GM23338 (cell line): ENCODE results near the gene GALK1. TPM values are rescaled to one million over a fixed set of nuclear protein-coding genes. Genes with fewer than 3 reads are reported as not detected.

ENCODE experiments used
- ATAC-seq: fragments of 200-7000 bp; cut with Tn5 transposase; 3 replicates; pipeline ENCODE4 v1.9.1; 2020
- DNase-seq: peaks from one replicate; pipeline ENCODE4 v3.0.0-alpha.2; 2015; ENCODE audit warnings: low spot score
- H2AFZ ChIP-seq: fragments of 200-600 bp; sonication (generic); 2 replicates; pipeline ENCODE4 v1.8.0; 2016; ENCODE audit warnings: antibody characterized with exemption, mild to moderate bottlenecking, moderate library complexity
- H3F3A ChIP-seq: fragments of 200-600 bp; sonication (generic); replicated peaks from 2 replicates; pipeline ENCODE4 v1.8.0; 2017; ENCODE audit warnings: antibody characterized with exemption, mixed run types, low read depth
- H3K27ac ChIP-seq: fragments of 200-600 bp; sonication (generic); 2 replicates; pipeline ENCODE4 v1.6.1; 2016; ENCODE audit warnings: low read depth
- H3K27me3 ChIP-seq: fragments of 200-600 bp; sonication (generic); 2 replicates; pipeline ENCODE4 v1.8.0; 2016; ENCODE audit warnings: mild to moderate bottlenecking, mixed run types, moderate library complexity; ENCODE audit not compliant: insufficient read depth
- H3K36me3 ChIP-seq: fragments of 200-600 bp; sonication (generic); 2 replicates; pipeline ENCODE4 v1.8.0; 2016; ENCODE audit warnings: mild to moderate bottlenecking; ENCODE audit not compliant: insufficient read depth
- H3K4me1 ChIP-seq: fragments of 200-600 bp; sonication (generic); 2 replicates; pipeline ENCODE4 v1.8.0; 2016; ENCODE audit warnings: mild to moderate bottlenecking, moderate library complexity; ENCODE audit not compliant: insufficient read depth
- H3K4me2 ChIP-seq: fragments of 200-600 bp; sonication (generic); 2 replicates; pipeline ENCODE4 v1.7.1; 2017; ENCODE audit warnings: mixed run types
- H3K4me3 ChIP-seq: fragments of 200-600 bp; sonication (generic); 2 replicates; pipeline ENCODE4 v1.6.1; 2016; ENCODE audit warnings: mixed run types
- H3K79me2 ChIP-seq: fragments of 200-600 bp; sonication (generic); replicated peaks from 2 replicates; pipeline ENCODE4 v1.8.0; 2017; ENCODE audit warnings: mild to moderate bottlenecking; ENCODE audit not compliant: insufficient read depth
- H3K9me2 ChIP-seq: fragments of 200-600 bp; sonication (generic); 2 replicates; pipeline ENCODE4 v1.8.0; 2017; ENCODE audit not compliant: insufficient read depth
- H4K20me1 ChIP-seq: fragments of 200-600 bp; sonication (generic); replicated peaks from 2 replicates; pipeline ENCODE4 v1.8.0; 2017; ENCODE audit warnings: mild to moderate bottlenecking; ENCODE audit not compliant: insufficient read depth
- H3K27ac Mint-ChIP-seq: 2 replicates; pipeline ENCODE4 v1.8.0; 2020; ENCODE audit warnings: inconsistent platforms, mild to moderate bottlenecking, moderate library complexity, mixed read lengths
- H3K27me3 Mint-ChIP-seq: 3 replicates; pipeline ENCODE4 v1.8.0; 2022; ENCODE audit warnings: low read depth, mild to moderate bottlenecking, moderate library complexity, mixed read lengths, inconsistent platforms; ENCODE audit not compliant: insufficient read depth, poor library complexity
- H3K36me3 Mint-ChIP-seq: 3 replicates; pipeline ENCODE4 v1.8.0; 2021; ENCODE audit warnings: low read depth, mild to moderate bottlenecking, inconsistent platforms, moderate library complexity, mixed read lengths
- H3K4me1 Mint-ChIP-seq: 3 replicates; pipeline ENCODE4 v1.8.0; 2020; ENCODE audit warnings: mild to moderate bottlenecking, inconsistent platforms, mixed read lengths
- H3K4me3 Mint-ChIP-seq: 3 replicates; pipeline ENCODE4 v1.8.0; 2021; ENCODE audit warnings: moderate library complexity, mild to moderate bottlenecking, inconsistent platforms, mixed read lengths
- H3K9me3 Mint-ChIP-seq: 3 replicates; pipeline ENCODE4 v1.8.0; 2020; ENCODE audit warnings: moderate library complexity, mild to moderate bottlenecking, inconsistent platforms, mixed read lengths
- CREB1 ChIP-seq: fragments of 250-450 bp; sonication (Bioruptor Pico); IDR thresholded peaks from 2 replicates; pipeline ENCODE4 v1.5.0; 2020; ENCODE audit warnings: low read depth, mild to moderate bottlenecking, moderate library complexity
- EZH2 ChIP-seq: fragments of 200-600 bp; sonication (generic); IDR thresholded peaks from one replicate; pipeline ENCODE4 v1.8.0; 2017; ENCODE audit warnings: antibody characterized with exemption, mild to moderate bottlenecking, low read depth; ENCODE audit not compliant: unreplicated experiment
- EZH2phosphoT487 ChIP-seq: fragments of 200-600 bp; sonication (generic); IDR thresholded peaks from one replicate; pipeline ENCODE4 v1.8.1; 2018; ENCODE audit warnings: antibody characterized with exemption; ENCODE audit not compliant: unreplicated experiment
- JUNB ChIP-seq: IDR thresholded peaks from one replicate; pipeline ENCODE4 v1.6.1; 2016; ENCODE audit warnings: antibody characterized with exemption; ENCODE audit not compliant: unreplicated experiment
- NANOG ChIP-seq: IDR thresholded peaks from 2 replicates; pipeline ENCODE4 v1.6.1; 2016; ENCODE audit warnings: antibody characterized with exemption, borderline replicate concordance
- POLR2AphosphoS5 ChIP-seq: IDR thresholded peaks from 2 replicates; pipeline ENCODE4 v1.6.1; 2016; ENCODE audit warnings: antibody characterized with exemption, low read depth
- ZNF331 ChIP-seq: fragments of 250-450 bp; sonication (Bioruptor Pico); IDR thresholded peaks from 2 replicates; pipeline ENCODE4 v1.5.0; 2020; ENCODE audit warnings: low read depth, mild to moderate bottlenecking, moderate library complexity
- ZNF462 ChIP-seq: fragments of 250-450 bp; sonication (Bioruptor Pico); IDR thresholded peaks from 2 replicates; pipeline ENCODE4 v1.5.0; 2020; ENCODE audit warnings: mild to moderate bottlenecking, moderate library complexity
- polyA plus RNA-seq: library from polyadenylated mRNA; unstranded; fragments of >200 nt; fragmentation: Nextera tagmentation; extraction: Ambion mirVana; gene quantifications from 2 replicates; pipeline ENCODE4 v1.2.1, GENCODE V29; 2016
- total RNA-seq: library from RNA; depleted of rRNA; stranded (reverse); fragments of >200 nt; shearing (Covaris generic); gene quantifications from 2 replicates; pipeline ENCODE4 v1.2.3, GENCODE V29; 2014
- TF ChIP-seq, protein P1 (sequence below): IDR thresholded peaks from 2 replicates; pipeline ENCODE4 v1.6.1; 2016; ENCODE audit warnings: antibody characterized with exemption

Gene GALK1
- total and polyA plus RNA-seq, 2 experiments from 2014 or later, result 30.5 to 31.7 TPM

DNA sequence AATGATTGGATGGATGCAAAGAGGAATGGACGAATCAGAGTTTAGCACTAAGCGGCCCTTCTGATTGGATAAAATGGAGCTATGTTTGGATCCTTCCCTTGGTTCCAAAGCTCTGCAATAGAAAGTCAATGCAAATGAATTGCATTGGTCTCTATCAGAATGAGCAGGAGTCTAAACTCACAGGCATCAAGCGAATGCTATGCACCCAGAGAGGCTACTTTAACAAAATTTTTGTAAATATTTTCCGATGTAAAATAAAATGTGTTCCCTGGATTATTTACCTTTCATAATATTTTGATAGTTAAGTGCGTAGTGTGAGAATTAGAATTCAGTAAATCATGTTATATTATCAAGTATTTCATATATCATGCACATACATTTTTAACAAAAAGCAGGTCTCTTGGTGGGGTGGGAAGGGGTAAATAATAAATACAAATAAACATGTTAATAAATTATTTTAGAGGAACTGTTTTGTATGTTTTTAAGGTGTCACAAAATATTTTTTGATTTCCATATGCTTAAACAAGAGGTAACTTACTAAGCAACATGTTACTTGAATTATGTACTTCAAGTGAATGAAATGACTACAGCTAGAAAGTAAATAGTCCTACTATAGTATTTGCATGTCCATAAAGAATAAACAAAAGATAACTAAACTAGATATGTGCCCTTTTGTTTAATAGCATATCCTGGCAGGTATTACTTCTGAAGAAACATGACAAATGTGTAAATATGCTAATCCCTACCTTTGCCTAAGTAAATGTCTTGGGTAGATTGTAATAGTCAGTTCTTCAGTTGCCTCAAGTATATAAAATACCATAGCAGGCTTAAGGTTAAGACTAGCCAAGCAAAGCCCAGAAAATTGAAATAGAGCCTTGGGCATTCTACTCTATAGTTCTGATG lies 15.2 kb upstream of the GALK1 start (continued):
- TF ChIP-seq ZNF462 (no peak), JUNB (no peak), EZH2 (no peak)

GRCh38 chr17:75779250-75779986 lies 14.4 kb upstream of the GALK1 start:
- Histone ChIP-seq H3K27me3 (no peaks in the 10 kb centered on the region), H3K4me2 (peak overlapping the region; percentile 91), H3K79me2 (peaks cover 22% of the 10 kb centered on the region), H3F3A (peaks cover 31% of the 10 kb centered on the region), H3K9me2 (no peaks in the 10 kb centered on the region), H3K27ac (peak overlapping the region; percentile 23; the same call in 1 of the 2 replicates), H3K4me1 (peaks cover 17% of the 10 kb centered on the region), H2AFZ (no peak overlapping the region), H3K4me3 (peak overlapping the region; percentile 80), H3K36me3 (peaks cover 17% of the 10 kb centered on the region; the same call in 1 of the 2 replicates), H4K20me1 (peaks cover 18% of the 10 kb centered on the region)
- Mint-ChIP-seq H3K4me1 (peaks cover 44% of the 10 kb centered on the region), H3K27me3 (peaks cover 36% of the 10 kb centered on the region), H3K27ac (peak overlapping the region; percentile 99), H3K9me3 (peaks cover 4% of the 10 kb centered on the region; the same call in 2 of the 3 replicates), H3K36me3 (peaks cover 44% of the 10 kb centered on the region), H3K4me3 (peak overlapping the region; percentile 92)
- TF ChIP-seq, protein P1, sequence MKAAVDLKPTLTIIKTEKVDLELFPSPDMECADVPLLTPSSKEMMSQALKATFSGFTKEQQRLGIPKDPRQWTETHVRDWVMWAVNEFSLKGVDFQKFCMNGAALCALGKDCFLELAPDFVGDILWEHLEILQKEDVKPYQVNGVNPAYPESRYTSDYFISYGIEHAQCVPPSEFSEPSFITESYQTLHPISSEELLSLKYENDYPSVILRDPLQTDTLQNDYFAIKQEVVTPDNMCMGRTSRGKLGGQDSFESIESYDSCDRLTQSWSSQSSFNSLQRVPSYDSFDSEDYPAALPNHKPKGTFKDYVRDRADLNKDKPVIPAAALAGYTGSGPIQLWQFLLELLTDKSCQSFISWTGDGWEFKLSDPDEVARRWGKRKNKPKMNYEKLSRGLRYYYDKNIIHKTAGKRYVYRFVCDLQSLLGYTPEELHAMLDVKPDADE, result peak; percentile 70
- TF ChIP-seq EZH2phosphoT487 (no peak), ZNF331 (CRISPR knock-in tag) (no peak), CREB1 (CRISPR knock-in tag) (peak; percentile 95), EZH2 (no peak), NANOG (no peak), POLR2AphosphoS5 (peak; percentile 100)
- peak; percentile 77 for ATAC-seq
- DNase-seq, result peak; percentile 100
